Activated CD4-positive, CD25-positive, alpha-beta regulatory T cell treated with anti-CD3 and anti-CD28 coated beads, Interleukin-2, amount 50 U/mL, for 72 hours (primary cell): ENCODE measurements around the gene SAMD4B.
"Not testable (repeated sequence)": the region's sequence is repeated elsewhere in the genome, so short reads cannot be mapped to it uniquely, and the experiment has no call there.

ENCODE experiments used
- DNase-seq: peaks from one replicate; pipeline ENCODE4 v3.0.0; 2021

SAMD4B gene

GRCh38 chr19:39339674-39340073 is 2.5 kb upstream of the SAMD4B start:
- no peak for DNase-seq

GRCh38 chr19:39340156-39340555 is 2.1 kb upstream of the SAMD4B start:
- DNase-seq: not testable (repeated sequence)

GRCh38 chr19:39341129-39341718 is 997 bp upstream of the SAMD4B start:
- DNase-seq: no peak

GRCh38 chr19:39342647-39343305 is 555 bp downstream of the SAMD4B start:
- DNase-seq: no peak

GRCh38 chr19:39345956-39346355 is 3.7 kb downstream of the SAMD4B start:
- no peak for DNase-seq

GRCh38 chr19:39347332-39348164 is 5.3 kb downstream of the SAMD4B start:
- no peak for DNase-seq

- no peak for DNase-seq
Observed at GRCh38 chr19:39349326-39349725, 7.1 kb downstream of the SAMD4B start.

GRCh38 chr19:39350156-39350555 is 7.9 kb downstream of the SAMD4B start:
- no peak for DNase-seq

- no peak for DNase-seq
Observed at GRCh38 chr19:39351537-39352064, 9.4 kb downstream of the SAMD4B start.

- no peak for DNase-seq
Observed at GRCh38 chr19:39352381-39353255, 10.4 kb downstream of the SAMD4B start.

- no peak for DNase-seq
Observed at GRCh38 chr19:39355253-39355652, 13.0 kb downstream of the SAMD4B start.

GRCh38 chr19:39356073-39356472 is 13.9 kb downstream of the SAMD4B start:
- no peak for DNase-seq

GRCh38 chr19:39356647-39357046 is 14.4 kb downstream of the SAMD4B start:
- DNase-seq: no peak

GRCh38 chr19:39359026-39359425 is 16.8 kb downstream of the SAMD4B start:
- no peak for DNase-seq

GRCh38 chr19:39360599-39360998 is 18.4 kb downstream of the SAMD4B start:
- no peak for DNase-seq

- DNase-seq: no peak
Observed at GRCh38 chr19:39362682-39363657, 20.7 kb downstream of the SAMD4B start.

GRCh38 chr19:39363901-39364457 is 21.8 kb downstream of the SAMD4B start:
- no peak for DNase-seq

GRCh38 chr19:39365531-39365930 is 23.3 kb downstream of the SAMD4B start:
- DNase-seq: no peak

GRCh38 chr19:39369200-39369599 is 27.0 kb downstream of the SAMD4B start:
- no peak for DNase-seq

- DNase-seq: no peak
Observed at GRCh38 chr19:39370735-39371134, 28.5 kb downstream of the SAMD4B start.
